HTR-8/SVneo (cell line): ENCODE measurements around the gene FLYWCH1.

Experiments used
- DNase-seq: peaks from one replicate; pipeline ENCODE4 v3.0.0; 2011; ENCODE audit warnings: low spot score, mixed read lengths; ENCODE audit not compliant: insufficient read length
- FAIRE-seq: peaks from 2 replicates; lab custom pipeline; 2011; peaks lifted over from hg19 to GRCh38; lab: Jason Lieb, UNC

FLYWCH1 gene

GRCh38 chr16:3000540-3000939, 88.8 kb downstream of the FLYWCH1 start:
- FAIRE-seq (no peak), DNase-seq (no peak)
